MM.1S (cell line): ENCODE results near the gene CD300A.

Experiments
- DNase-seq: peaks from one replicate; pipeline ENCODE4 v3.0.0-alpha.2; 2015
- H2AFZ ChIP-seq: fragments of 300-600 bp; sonication (generic); 2 replicates; pipeline ENCODE4 v1.6.0; 2016; ENCODE audit warnings: antibody characterized with exemption, low read length
- H3F3A ChIP-seq: fragments of 300-600 bp; sonication (generic); 2 replicates; pipeline ENCODE4 v1.6.1; 2016; ENCODE audit warnings: mild to moderate bottlenecking, antibody characterized with exemption, low read length, moderate library complexity, mixed read lengths; ENCODE audit not compliant: insufficient read depth
- H3K27ac ChIP-seq: fragments of 300-600 bp; sonication (generic); 2 replicates; pipeline ENCODE4 v1.5.1; 2016; ENCODE audit warnings: mild to moderate bottlenecking, low read length
- H3K27me3 ChIP-seq: fragments of 300-600 bp; sonication (generic); replicated peaks from 2 replicates; pipeline ENCODE4 v1.6.0; 2016; ENCODE audit warnings: low read length; ENCODE audit not compliant: insufficient read depth
- H3K36me3 ChIP-seq: fragments of 300-600 bp; sonication (generic); replicated peaks from 2 replicates; pipeline ENCODE4 v1.6.1; 2016; ENCODE audit warnings: mild to moderate bottlenecking, low read length, mixed read lengths; ENCODE audit not compliant: insufficient read depth
- H3K4me1 ChIP-seq: fragments of 300-600 bp; sonication (generic); 2 replicates; pipeline ENCODE4 v1.6.1; 2016; ENCODE audit warnings: low read length, mixed read lengths
- H3K4me2 ChIP-seq: fragments of 300-600 bp; sonication (generic); 2 replicates; pipeline ENCODE4 v1.6.0; 2016; ENCODE audit warnings: low read depth, low read length
- H3K4me3 ChIP-seq: fragments of 300-600 bp; sonication (generic); 2 replicates; pipeline ENCODE4 v1.5.1; 2016; ENCODE audit warnings: low read length, mixed read lengths
- H3K79me2 ChIP-seq: fragments of 300-600 bp; sonication (generic); 2 replicates; pipeline ENCODE4 v1.6.1; 2016; ENCODE audit warnings: mixed run types, low read length, mixed read lengths
- H3K9ac ChIP-seq: fragments of 300-600 bp; sonication (generic); 2 replicates; pipeline ENCODE4 v1.6.1; 2016; ENCODE audit warnings: low read length, mixed read lengths
- H3K9me2 ChIP-seq: fragments of 300-600 bp; sonication (generic); replicated peaks from 2 replicates; pipeline ENCODE4 v1.6.1; 2016; ENCODE audit warnings: mild to moderate bottlenecking, low read length, mixed read lengths; ENCODE audit not compliant: insufficient read depth
- H3K9me3 ChIP-seq: fragments of 300-600 bp; sonication (generic); replicated peaks from 2 replicates; pipeline ENCODE4 v1.6.1; 2016; ENCODE audit warnings: mild to moderate bottlenecking, low read length, mixed read lengths; ENCODE audit not compliant: insufficient read depth
- H4K20me1 ChIP-seq: fragments of 300-600 bp; sonication (generic); 2 replicates; pipeline ENCODE4 v1.6.1; 2016; ENCODE audit warnings: mild to moderate bottlenecking, low read length, moderate library complexity, mixed read lengths; ENCODE audit not compliant: insufficient read depth
- CTCF ChIP-seq: fragments of 300-600 bp; sonication (generic); IDR thresholded peaks from 2 replicates; pipeline ENCODE4 v1.5.1; 2016; ENCODE audit warnings: antibody characterized with exemption, low read length, mixed read lengths
- EZH2 ChIP-seq: fragments of 300-600 bp; sonication (generic); optimal IDR thresholded peaks from 2 replicates; pipeline ENCODE3; 2017; ENCODE audit warnings: low read depth, mild to moderate bottlenecking, antibody characterized with exemption, low read length, mixed read lengths
- EZH2phosphoT487 ChIP-seq: fragments of 300-600 bp; sonication (generic); IDR thresholded peaks from 2 replicates; pipeline ENCODE4 v1.6.1; 2018; ENCODE audit warnings: antibody characterized with exemption, low read length

The CD300A gene

GRCh38 chr17:74441537-74441936 lies 24.9 kb upstream of the CD300A start:
- Histone ChIP-seq H3K79me2 (no peaks in the 10 kb centered on the region), H3K27ac (no peak overlapping the region), H2AFZ (no peak overlapping the region), H3K36me3 (no peaks in the 10 kb centered on the region), H3K9ac (no peak overlapping the region), H3K4me1 (no peaks in the 10 kb centered on the region), H3K27me3 (peaks cover 87% of the 10 kb centered on the region), H3K9me2 (no peaks in the 10 kb centered on the region), H3K4me2 (no peak overlapping the region), H3K9me3 (no peaks in the 10 kb centered on the region), H4K20me1 (no peaks in the 10 kb centered on the region), H3K4me3 (no peak overlapping the region), H3F3A (no peaks in the 10 kb centered on the region)
- TF ChIP-seq CTCF: no peak
- no peak for TF ChIP-seq EZH2
- no peak for TF ChIP-seq EZH2phosphoT487
- DNase-seq: no peak

GRCh38 chr17:74442291-74442669 lies 24.2 kb upstream of the CD300A start:
- no peak overlapping the region for H2AFZ ChIP-seq
- no peak overlapping the region for H3K4me3 ChIP-seq
- no peaks in the 10 kb centered on the region for H3F3A ChIP-seq
- no peak overlapping the region for H3K9ac ChIP-seq
- H3K9me2 ChIP-seq: no peaks in the 10 kb centered on the region
- H3K9me3 ChIP-seq: no peaks in the 10 kb centered on the region
- H3K4me1 ChIP-seq: no peaks in the 10 kb centered on the region
- no peak overlapping the region for H3K4me2 ChIP-seq
- H3K36me3 ChIP-seq: no peaks in the 10 kb centered on the region
- H3K27me3 ChIP-seq: peaks cover 87% of the 10 kb centered on the region
- TF ChIP-seq CTCF (no peak), EZH2phosphoT487 (no peak), EZH2 (no peak)
- H4K20me1 ChIP-seq: no peaks in the 10 kb centered on the region
- no peak for DNase-seq
- H3K79me2 ChIP-seq: no peaks in the 10 kb centered on the region
- H3K27ac ChIP-seq: no peak overlapping the region

GRCh38 chr17:74442670-74443515 lies 23.5 kb upstream of the CD300A start:
- Histone ChIP-seq H4K20me1 (no peaks in the 10 kb centered on the region), H3F3A (no peaks in the 10 kb centered on the region), H3K9me2 (no peaks in the 10 kb centered on the region), H3K27me3 (peaks cover 87% of the 10 kb centered on the region), H3K79me2 (no peaks in the 10 kb centered on the region), H3K4me1 (no peaks in the 10 kb centered on the region), H2AFZ (no peak overlapping the region), H3K36me3 (no peaks in the 10 kb centered on the region), H3K4me3 (no peak overlapping the region), H3K27ac (no peak overlapping the region), H3K9ac (no peak overlapping the region), H3K4me2 (no peak overlapping the region), H3K9me3 (no peaks in the 10 kb centered on the region)
- no peak for DNase-seq
- TF ChIP-seq CTCF (no peak), EZH2phosphoT487 (no peak), EZH2 (no peak)
